ENCODE results near the gene DPY30.

DPY30 gene

GRCh38 chr2:31978436-31978835 lies 61.2 kb downstream of the DPY30 start:
- Histone ChIP-seq H3K4me1 (ENCODE audit: control insufficient read depth in 1 of 2, insufficient read depth in 2 of 2, low read length in 2 of 2) (no peaks in the 10 kb centered on the region), H3K27ac (ENCODE audit: low read depth, low read length) (no peak overlapping the region), H3K4me3 (ENCODE audit: low read depth in 1 of 2, low read length in 2 of 2) (no peak overlapping the region), H3K36me3 (ENCODE audit: control insufficient read depth in 1 of 2, insufficient read depth in 2 of 2, low read length in 2 of 2) (no peaks in the 10 kb centered on the region), H3K9me3 (ENCODE audit: control insufficient read depth in 1 of 2, low read length in 2 of 2) (no peaks in the 10 kb centered on the region), H3K9ac (ENCODE audit: low read depth in 1 of 2, low read length in 2 of 2) (no peak overlapping the region), H3K27me3 (ENCODE audit: control insufficient read depth in 1 of 2, insufficient read depth in 2 of 2, low read length in 2 of 2) (no peaks in the 10 kb centered on the region)
